ENCODE data around the gene HDAC5. TPM values are rescaled to one million over a fixed set of nuclear protein-coding genes. Genes with fewer than 3 reads are reported as not detected.
"Not testable (repeated sequence)": the region's sequence is repeated elsewhere in the genome, so short reads cannot be mapped to it uniquely, and the experiment has no call there.

Gene HDAC5
- total and polyA plus RNA-seq, 4 donors, result 32.1 to 68.8 (median 54.0) TPM

DNA sequence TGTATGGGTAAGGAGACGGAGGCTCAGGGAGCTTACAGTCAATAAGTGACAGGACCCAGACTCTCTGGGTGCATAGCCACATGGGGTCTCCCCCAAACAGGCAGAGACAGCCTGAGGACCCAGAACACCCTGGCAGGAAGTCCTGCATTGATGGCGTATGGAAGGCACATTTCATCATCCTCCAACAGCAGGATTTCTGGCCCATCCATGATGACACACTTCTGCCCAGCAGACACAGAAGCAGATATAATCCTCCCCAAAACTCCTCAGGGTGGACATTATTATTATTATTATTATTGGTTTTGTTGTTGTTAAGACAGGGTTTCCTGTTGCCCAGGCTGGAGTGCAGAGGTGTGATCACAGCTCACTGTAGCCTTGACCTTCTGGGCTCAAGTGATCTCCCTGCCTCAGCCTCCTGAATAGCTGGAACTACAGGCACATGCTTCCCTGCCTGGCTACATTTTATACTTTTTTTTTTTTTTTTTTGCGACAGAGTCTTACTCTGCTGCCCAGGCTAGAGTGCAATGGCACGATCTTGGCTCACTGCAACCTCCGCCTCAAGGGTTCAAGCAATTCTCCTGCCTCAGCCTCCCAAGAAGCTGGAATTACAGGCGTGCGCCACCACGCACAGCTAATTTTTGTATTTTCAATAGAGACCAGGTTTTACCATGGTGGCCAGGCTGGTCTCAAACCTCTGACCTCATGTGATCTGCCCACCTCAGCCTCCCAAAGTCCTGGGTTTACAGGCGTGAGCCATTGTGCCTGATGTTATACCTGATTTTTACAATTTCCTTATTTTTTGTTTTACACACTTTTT lies 11.5 kb upstream of the HDAC5 start:
- Histone ChIP-seq H3K27me3 (ENCODE audit: control insufficient read depth, insufficient read depth, low read length) (no peaks in the 10 kb centered on the region), H3K9me3 (ENCODE audit: control insufficient read depth, insufficient read depth, low read length) (no peaks in the 10 kb centered on the region), H3K27ac (ENCODE audit: low read depth, low read length) (no peak overlapping the region), H3K4me1 (ENCODE audit: control insufficient read depth, insufficient read depth, low read length) (peaks cover 9% of the 10 kb centered on the region), H3K36me3 (ENCODE audit: control insufficient read depth, insufficient read depth, low read length) (no peaks in the 10 kb centered on the region), H3K4me3 (ENCODE audit: low read depth, low read length) (no peak overlapping the region)
- DNase-seq (ENCODE audit: low read depth in 4 of 6, low spot score in 6 of 6), result no peak
- WGBS (ENCODE audit: insufficient coverage), result 95% methylated on average over 8 of the region's 9 CpGs

DNA sequence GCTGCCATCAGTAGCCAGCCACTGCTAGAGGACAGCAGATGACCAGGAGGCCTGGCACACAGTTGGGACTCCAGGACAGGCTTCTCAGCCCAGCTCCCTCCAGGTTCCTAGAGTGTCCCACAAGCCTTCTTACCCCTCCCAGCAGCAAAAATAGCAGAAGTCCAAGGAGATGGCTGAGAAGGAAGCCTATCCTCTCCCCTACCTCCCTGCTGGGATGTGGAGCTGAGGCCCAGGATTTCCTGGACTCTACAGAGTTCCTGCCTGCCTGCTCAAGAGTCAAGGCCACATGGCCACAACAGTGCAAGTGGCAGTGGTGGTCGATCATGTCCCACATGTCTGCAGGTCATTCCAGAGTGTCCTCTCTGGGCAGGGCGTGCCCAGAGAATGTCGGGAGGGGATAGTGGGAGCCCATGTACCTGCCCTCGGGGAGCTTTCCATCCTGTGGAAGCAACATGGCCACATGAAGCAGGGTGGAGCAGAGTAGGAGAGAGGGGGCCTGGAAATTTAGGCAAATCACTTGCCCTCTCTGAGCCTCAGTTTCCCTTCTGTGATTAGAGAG lies 10.6 kb upstream of the HDAC5 start:
- Histone ChIP-seq H3K9me3 (ENCODE audit: control insufficient read depth, insufficient read depth, low read length) (no peaks in the 10 kb centered on the region), H3K27me3 (ENCODE audit: control insufficient read depth, insufficient read depth, low read length) (no peaks in the 10 kb centered on the region), H3K4me3 (ENCODE audit: low read depth, low read length) (no peak overlapping the region), H3K4me1 (ENCODE audit: control insufficient read depth, insufficient read depth, low read length) (peaks cover 9% of the 10 kb centered on the region), H3K36me3 (ENCODE audit: control insufficient read depth, insufficient read depth, low read length) (no peaks in the 10 kb centered on the region), H3K27ac (ENCODE audit: low read depth, low read length) (no peak overlapping the region)
- DNase-seq (ENCODE audit: low read depth in 4 of 6, low spot score in 6 of 6), result no peak
- WGBS (ENCODE audit: insufficient coverage), result 92% methylated on average over 4 of the region's 4 CpGs

DNA sequence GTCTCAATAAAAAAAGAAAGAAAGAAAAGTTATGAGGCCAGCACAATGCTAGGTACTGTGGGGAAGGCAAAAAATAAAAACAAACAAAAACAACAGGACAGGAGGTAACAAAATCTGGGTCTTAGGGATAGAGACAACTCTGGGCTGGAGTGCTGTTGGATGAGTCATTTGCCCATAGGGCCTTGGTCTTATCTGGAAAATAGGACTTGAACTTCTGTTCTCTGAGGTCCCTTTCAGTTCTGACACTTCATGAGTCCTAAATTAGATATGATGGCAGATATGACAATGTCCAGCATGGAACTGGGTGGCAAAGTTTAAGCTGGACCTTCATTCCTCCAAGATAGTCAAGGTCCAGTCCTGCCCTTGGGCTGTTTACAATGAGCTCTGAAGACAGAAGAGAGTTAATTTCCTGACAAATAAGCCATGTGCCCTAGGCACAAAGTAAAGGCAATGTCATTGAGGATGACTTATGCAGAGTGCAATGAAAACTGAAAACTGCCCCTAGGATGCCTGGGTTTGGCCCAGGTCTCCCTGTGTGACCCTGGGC lies 8.9 kb upstream of the HDAC5 start:
- H3K4me1 ChIP-seq (ENCODE audit: control insufficient read depth, insufficient read depth, low read length), result no peaks in the 10 kb centered on the region
- H3K27me3 ChIP-seq (ENCODE audit: control insufficient read depth, insufficient read depth, low read length), result no peaks in the 10 kb centered on the region
- no peaks in the 10 kb centered on the region for H3K9me3 ChIP-seq (ENCODE audit: control insufficient read depth, insufficient read depth, low read length)
- no peaks in the 10 kb centered on the region for H3K36me3 ChIP-seq (ENCODE audit: control insufficient read depth, insufficient read depth, low read length)
- H3K27ac ChIP-seq (ENCODE audit: low read depth, low read length), result no peak overlapping the region
- no peak overlapping the region for H3K4me3 ChIP-seq (ENCODE audit: low read depth, low read length)
- no peak for DNase-seq (ENCODE audit: low read depth in 4 of 6, low spot score in 6 of 6)

DNA sequence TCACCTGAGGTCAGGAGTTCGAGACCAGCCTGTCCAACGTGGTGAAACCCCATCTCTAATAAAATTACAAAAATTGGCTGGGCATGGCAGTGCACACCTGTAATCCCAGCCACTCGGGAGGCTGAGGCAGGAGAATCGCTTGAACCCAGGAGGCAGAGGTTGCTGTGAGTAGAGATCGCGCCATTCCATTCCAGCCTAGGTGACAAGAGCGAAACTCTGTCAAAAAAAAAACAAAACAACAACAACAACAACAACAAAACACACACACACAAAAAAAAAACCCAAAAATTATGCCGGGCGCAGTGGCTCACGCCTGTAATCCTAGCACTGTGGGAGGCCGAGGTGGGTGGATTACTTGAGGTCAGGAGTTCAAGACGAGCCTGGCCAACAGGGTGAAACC lies 7.9 kb upstream of the HDAC5 start:
- DNase-seq (ENCODE audit: low read depth in 4 of 6, low spot score in 6 of 6); H3K36me3 ChIP-seq (ENCODE audit: control insufficient read depth, insufficient read depth, low read length); H3K9me3 ChIP-seq (ENCODE audit: control insufficient read depth, insufficient read depth, low read length); H3K27me3 ChIP-seq (ENCODE audit: control insufficient read depth, insufficient read depth, low read length); H3K4me3 ChIP-seq (ENCODE audit: low read depth, low read length); H3K27ac ChIP-seq (ENCODE audit: low read depth, low read length); H3K4me1 ChIP-seq (ENCODE audit: control insufficient read depth, insufficient read depth, low read length): not testable (repeated sequence)
- WGBS (ENCODE audit: insufficient coverage), result 100% methylated on average over 3 of the region's 12 CpGs

DNA sequence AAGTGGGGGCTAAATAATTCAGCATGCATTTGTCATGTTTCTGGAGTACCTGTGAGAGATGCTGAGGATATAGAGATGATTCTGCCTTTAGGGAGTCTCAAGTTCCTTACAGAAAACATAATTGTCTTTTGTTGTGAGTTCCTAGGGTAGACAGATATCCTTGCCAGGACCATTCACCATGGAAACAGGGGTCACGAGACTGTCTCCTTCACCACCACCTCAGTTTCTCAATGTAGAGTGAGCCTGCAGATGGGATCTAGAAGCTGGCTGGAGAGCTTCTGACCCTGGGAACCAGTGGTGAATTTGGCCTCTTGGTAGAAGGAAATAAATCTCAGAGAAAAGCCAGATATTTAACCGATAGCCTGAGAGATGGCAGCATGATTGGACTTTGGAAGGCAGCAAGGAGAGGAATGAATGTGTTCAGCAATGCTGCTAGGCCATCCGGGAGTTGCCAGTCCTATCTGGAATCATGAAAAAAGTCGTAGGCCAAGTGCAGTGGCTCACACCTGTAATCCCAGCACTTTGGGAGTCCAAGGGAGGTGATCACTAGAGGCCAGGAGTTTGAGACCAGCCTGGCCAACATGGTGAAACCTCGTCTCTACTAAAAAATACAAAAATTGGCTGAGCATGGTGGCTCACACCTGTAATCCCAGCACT lies 7.4 kb upstream of the HDAC5 start:
- Histone ChIP-seq H3K4me3 (ENCODE audit: low read depth, low read length) (no peak overlapping the region), H3K9me3 (ENCODE audit: control insufficient read depth, insufficient read depth, low read length) (no peaks in the 10 kb centered on the region), H3K27me3 (ENCODE audit: control insufficient read depth, insufficient read depth, low read length) (no peaks in the 10 kb centered on the region), H3K36me3 (ENCODE audit: control insufficient read depth, insufficient read depth, low read length) (no peaks in the 10 kb centered on the region), H3K27ac (ENCODE audit: low read depth, low read length) (no peak overlapping the region), H3K4me1 (ENCODE audit: control insufficient read depth, insufficient read depth, low read length) (no peaks in the 10 kb centered on the region)
- WGBS (ENCODE audit: insufficient coverage), result 90% methylated on average over 4 of the region's 5 CpGs
- DNase-seq (ENCODE audit: low read depth in 4 of 6, low spot score in 6 of 6), result no peak

DNA sequence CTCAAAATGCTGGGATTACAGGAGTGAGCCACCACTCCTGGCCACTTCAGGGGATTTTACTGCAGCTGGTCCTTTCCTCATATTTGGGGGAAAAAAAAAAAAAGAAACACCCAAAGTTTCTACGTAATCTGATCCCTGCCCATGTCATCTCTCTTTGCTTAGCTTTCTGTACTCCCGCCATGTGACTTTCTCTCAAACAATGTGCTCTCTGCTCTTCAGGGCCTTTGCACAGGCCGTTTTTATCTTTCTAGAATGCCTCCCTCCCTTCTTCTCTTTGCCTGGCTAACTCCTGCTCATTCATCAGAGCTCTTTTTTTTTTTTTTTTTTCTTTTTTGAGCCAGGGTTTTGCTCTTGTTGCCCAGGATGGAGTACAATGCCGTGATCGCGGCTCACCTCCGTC lies 4.9 kb upstream of the HDAC5 start:
- 67% methylated on average over 3 of the region's 7 CpGs for WGBS (ENCODE audit: insufficient coverage)
- no peak overlapping the region for H3K27ac ChIP-seq (ENCODE audit: low read depth, low read length)
- H3K4me3 ChIP-seq (ENCODE audit: low read depth, low read length), result no peak overlapping the region
- no peaks in the 10 kb centered on the region for H3K27me3 ChIP-seq (ENCODE audit: control insufficient read depth, insufficient read depth, low read length)
- H3K4me1 ChIP-seq (ENCODE audit: control insufficient read depth, insufficient read depth, low read length), result peaks cover 11% of the 10 kb centered on the region
- H3K9me3 ChIP-seq (ENCODE audit: control insufficient read depth, insufficient read depth, low read length), result no peaks in the 10 kb centered on the region
- H3K36me3 ChIP-seq (ENCODE audit: control insufficient read depth, insufficient read depth, low read length), result no peaks in the 10 kb centered on the region
- no peak for DNase-seq (ENCODE audit: low read depth in 4 of 6, low spot score in 6 of 6)

DNA sequence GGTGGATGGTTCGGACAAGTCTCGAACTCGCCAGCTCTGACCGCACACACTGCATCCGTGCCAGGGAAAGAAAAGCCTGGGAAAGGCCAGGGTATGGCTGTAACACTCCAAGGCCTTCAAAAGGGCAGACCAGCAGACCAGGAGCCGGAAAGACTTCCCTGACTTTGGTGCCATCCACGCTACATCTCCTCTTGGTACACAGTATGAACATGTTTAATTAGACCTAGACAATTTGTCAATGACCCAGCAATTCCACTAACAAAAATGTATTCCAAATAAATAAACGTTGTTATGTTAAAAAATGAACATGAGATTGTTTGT lies 637 bp upstream of the HDAC5 start:
- peak overlapping the region; percentile 88 for H3K27ac ChIP-seq (ENCODE audit: low read depth, low read length)
- no peaks in the 10 kb centered on the region for H3K27me3 ChIP-seq (ENCODE audit: control insufficient read depth, insufficient read depth, low read length)
- 0% methylated on average over 5 of the region's 8 CpGs for WGBS (ENCODE audit: insufficient coverage)
- no peaks in the 10 kb centered on the region for H3K9me3 ChIP-seq (ENCODE audit: control insufficient read depth, insufficient read depth, low read length)
- peak overlapping the region; percentile 90 for H3K4me3 ChIP-seq (ENCODE audit: low read depth, low read length)
- peaks cover 9% of the 10 kb centered on the region for H3K36me3 ChIP-seq (ENCODE audit: control insufficient read depth, insufficient read depth, low read length)
- DNase-seq (ENCODE audit: low read depth in 4 of 6, low spot score in 6 of 6), result no peak
- peaks cover 45% of the 10 kb centered on the region for H3K4me1 ChIP-seq (ENCODE audit: control insufficient read depth, insufficient read depth, low read length)

DNA sequence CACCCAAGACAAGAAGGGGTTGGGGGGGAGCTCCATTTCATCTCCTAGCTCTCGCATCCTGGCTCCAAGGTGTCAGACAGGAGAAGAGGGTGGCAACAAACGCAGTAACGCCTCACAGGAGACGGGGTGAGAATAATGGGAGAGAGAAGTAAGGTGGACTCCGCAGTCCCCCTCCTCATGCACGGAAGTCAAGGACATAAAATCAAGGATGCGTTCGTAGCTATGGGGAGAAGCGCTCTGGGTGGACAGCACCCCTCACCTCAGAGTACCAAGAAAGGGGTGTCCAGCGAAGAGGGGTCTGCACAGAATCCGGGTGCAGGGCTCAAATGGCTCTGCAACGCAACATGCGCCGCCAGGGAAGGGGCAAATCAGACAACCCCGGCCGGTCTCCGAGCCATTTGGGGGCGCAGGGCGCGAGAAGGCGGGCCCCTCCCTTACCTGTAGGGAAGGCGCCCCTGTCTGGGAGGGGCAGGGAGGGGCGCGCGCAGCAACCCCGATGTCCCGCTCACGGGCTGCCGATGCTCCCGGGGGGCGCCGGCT lies 555 bp downstream of the HDAC5 start:
- peak in 2 of 6 donors; percentile 44 to 47 for DNase-seq (ENCODE audit: low read depth in 4 of 6, low spot score in 6 of 6)
- Histone ChIP-seq H3K27me3 (ENCODE audit: control insufficient read depth, insufficient read depth, low read length) (no peaks in the 10 kb centered on the region), H3K4me3 (ENCODE audit: low read depth, low read length) (peak overlapping the region; percentile 90), H3K27ac (ENCODE audit: low read depth, low read length) (no peak overlapping the region), H3K4me1 (ENCODE audit: control insufficient read depth, insufficient read depth, low read length) (peaks cover 52% of the 10 kb centered on the region), H3K36me3 (ENCODE audit: control insufficient read depth, insufficient read depth, low read length) (peaks cover 12% of the 10 kb centered on the region), H3K9me3 (ENCODE audit: control insufficient read depth, insufficient read depth, low read length) (no peaks in the 10 kb centered on the region)
- WGBS (ENCODE audit: insufficient coverage), result under 1% methylated on average over 26 of the region's 32 CpGs

DNA sequence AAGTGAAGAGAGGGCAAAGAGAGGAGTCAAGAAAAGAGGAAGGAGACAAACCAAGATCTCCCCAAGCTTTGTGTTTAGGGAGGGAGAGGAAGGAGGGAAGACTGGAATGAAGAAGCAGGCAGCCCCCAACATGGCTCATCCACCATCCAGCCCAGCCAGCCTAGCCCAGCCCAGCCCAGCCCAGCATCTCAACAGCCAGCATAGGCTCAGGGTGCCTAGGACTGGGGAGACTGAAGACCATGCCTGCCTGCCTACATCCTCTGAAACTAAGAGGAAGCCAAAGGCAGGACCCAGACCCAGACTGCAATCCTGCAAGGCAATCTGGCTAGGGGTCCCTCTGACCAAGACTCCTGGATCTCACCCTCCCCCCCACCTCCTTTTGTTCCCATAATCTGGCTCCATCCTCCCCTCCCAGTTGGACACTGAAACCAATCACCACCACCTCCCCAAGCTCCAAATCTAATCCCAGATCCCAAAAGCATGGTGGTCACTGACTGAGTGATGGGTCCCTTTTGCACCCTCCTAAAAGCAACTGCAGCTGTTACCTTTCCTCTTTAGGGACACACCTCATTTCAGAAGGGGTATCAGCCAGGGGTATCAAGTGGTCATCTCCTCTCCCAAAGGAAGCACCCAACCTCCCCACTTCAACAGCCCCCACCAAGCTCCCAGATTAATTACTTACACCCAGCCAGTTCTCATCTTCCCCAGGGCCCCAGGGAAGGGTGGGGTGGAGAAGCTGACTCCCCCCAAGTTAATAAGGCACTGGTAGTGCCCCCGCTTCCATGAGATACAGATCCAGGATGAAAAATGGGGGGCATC lies 1.2 kb downstream of the HDAC5 start:
- Histone ChIP-seq H3K9me3 (ENCODE audit: control insufficient read depth, insufficient read depth, low read length) (no peaks in the 10 kb centered on the region), H3K4me3 (ENCODE audit: low read depth, low read length) (peak overlapping the region; percentile 90), H3K36me3 (ENCODE audit: control insufficient read depth, insufficient read depth, low read length) (peaks cover 18% of the 10 kb centered on the region), H3K4me1 (ENCODE audit: control insufficient read depth, insufficient read depth, low read length) (peaks cover 52% of the 10 kb centered on the region), H3K27me3 (ENCODE audit: control insufficient read depth, insufficient read depth, low read length) (no peaks in the 10 kb centered on the region), H3K27ac (ENCODE audit: low read depth, low read length) (no peak overlapping the region)
- no peak for DNase-seq (ENCODE audit: low read depth in 4 of 6, low spot score in 6 of 6)
- WGBS (ENCODE audit: insufficient coverage), result no CpG with 5 or more reads among the region's 1 CpG

Measured in spinal cord (tissue), 10 donors.